GM19324 (cell line): ENCODE results near the gene CUL4A.
"Not testable (repeated sequence)": the region's sequence is repeated elsewhere in the genome, so short reads cannot be mapped to it uniquely, and the experiment has no call there.

Experiments
- ATAC-seq: cut with Tn5 transposase; IDR thresholded peaks from one replicate; pipeline ENCODE4 v1.9.1; 2021; ENCODE audit warnings: mild to moderate bottlenecking, moderate library complexity; ENCODE audit not compliant: unreplicated experiment, low FRiP score

CUL4A gene

DNA sequence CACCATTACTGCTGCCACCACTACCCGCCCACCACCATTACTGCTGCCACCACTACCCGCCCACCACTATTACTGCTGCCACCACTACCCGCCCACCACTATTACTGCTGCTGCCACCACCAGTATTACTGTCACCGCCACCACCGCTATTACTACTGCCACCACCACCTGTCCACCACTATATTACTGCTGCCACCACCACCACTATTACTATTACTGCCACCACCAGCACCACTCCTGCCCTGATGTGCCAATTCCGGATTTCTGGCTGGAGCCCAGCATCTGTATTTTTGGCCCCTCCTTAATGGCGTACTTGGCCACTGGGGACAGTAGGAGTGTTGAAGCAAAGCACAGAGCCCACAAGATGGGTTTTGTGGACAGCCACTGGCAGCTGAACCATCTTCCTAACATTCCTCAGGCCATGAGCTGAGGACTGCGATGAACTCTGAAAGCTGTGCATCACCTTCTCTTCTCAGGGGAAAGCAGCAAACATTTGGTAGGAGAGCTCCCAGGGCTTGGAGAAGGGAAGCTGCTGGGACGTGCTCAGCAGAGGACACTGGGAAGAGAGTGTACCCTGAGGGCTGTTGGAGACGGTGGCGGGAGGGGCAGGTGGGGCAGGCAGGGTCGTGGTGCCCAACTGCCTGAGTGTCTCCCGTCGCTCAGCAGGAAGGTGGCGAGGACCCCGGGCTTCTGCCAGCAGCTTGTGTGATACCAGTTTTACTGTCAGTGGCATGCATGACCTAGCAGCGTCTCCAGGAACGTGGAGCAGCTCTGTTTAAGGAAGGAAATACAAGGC is 23.0 kb downstream of the CUL4A start:
- ATAC-seq = no peak

GRCh38 chr13:113233101-113233500 is 23.7 kb downstream of the CUL4A start:
- ATAC-seq = no peak

DNA sequence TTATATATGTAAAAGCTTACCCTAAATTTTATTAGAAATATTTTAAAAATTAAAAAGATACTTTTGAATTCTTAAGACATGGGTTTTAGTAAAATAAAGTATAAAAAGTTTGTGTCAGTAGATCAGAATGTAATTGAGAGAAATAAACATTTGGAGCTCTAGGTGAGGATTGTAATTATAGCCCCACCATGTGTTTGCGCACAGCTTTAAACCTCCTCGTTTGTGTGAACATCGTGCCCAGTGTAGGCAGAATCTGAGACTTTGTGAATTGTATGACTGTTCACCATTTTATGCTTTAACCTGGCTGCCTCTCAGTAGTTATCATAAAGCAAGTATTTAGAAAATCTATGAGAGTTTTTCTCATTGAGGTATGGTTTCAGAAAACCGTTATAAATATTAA is 29.1 kb downstream of the CUL4A start:
- no peak for ATAC-seq

DNA sequence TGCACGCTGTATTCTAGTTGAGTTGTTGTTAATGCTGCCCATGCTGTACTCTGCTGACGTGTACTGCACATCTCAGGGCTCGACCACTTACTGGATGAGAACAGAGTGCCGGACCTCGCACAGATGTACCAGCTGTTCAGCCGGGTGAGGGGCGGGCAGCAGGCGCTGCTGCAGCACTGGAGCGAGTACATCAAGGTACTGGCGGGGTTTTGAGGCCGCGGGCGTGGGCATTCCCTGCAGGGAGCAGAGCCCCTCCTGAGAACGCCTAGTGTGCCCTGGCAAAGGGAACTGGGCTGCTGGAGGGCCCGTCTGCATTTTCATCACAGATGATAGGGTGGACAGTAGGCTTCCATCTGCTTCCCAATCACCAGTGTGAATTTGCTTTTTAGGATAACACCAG is 29.9 kb downstream of the CUL4A start:
- ATAC-seq = no peak

- ATAC-seq = no peak
Observed at GRCh38 chr13:113239986-113240385, 30.6 kb downstream of the CUL4A start.

GRCh38 chr13:113241623-113242022 is 32.2 kb downstream of the CUL4A start:
- ATAC-seq = not testable (repeated sequence)

GRCh38 chr13:113243847-113244246 is 34.4 kb downstream of the CUL4A start:
- ATAC-seq = no peak

DNA sequence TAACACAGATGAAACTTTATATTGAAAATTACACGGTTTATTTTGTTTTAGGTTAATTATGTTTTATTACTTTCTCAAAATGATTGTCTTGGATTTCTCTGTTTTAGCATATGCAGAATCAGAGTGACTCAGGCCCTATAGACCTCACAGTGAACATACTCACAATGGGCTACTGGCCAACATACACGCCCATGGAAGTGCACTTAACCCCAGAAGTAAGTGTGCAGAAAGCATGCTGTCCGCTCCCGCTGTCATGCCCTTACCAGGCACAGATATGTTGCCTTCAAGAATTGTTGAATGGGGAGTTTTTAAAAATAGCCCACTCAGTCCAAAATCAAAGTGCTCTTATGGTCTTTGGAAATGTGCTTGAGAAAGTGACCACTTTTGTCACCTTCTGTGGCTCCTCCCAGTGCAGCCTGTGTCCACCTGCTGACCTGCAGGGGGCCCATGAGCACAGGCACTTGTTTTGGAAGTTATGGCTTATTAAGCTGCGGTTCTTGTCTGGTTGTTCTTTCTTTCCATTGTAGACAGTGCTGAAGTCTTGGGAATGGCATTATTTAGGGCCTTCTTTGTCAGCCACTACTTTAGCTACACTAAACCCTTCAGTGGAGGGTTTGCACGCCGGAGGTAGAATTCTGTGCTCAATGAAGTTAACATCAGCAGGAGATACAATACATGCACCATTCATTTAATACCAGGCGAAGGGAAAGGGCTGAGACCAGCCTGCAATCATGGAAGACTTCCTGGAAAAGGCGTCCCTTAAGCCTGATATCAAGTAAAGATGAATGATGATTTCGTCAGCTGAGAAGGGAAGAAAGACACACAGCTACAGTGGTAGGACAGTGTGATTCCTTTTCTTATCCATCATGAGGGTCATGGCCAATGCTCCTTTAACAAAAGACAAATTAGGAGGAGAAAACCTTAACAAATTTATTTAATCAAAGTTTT is 36.7 kb downstream of the CUL4A start:
- ATAC-seq = no peak

- ATAC-seq = no peak
Observed at GRCh38 chr13:113252516-113253095, 43.2 kb downstream of the CUL4A start.

DNA sequence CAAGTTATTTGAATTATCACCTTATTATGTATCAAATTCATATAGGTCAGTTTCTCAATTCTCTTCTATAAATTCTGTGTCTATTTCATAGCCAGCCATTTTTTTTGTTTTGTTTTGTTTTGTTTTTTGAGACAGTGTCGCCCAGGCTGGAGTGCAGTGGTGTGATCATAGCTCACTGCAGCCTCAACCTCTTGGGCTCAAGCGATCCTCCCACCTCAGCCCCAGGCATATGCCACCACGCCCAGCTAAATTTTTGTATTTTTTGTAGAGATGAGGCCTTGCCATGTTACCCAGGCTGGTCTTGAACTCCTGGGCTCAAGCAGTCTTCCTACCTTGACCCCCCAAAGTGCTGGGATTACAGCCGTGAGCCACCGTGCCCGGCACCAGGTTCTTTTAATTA is 48.5 kb downstream of the CUL4A start:
- ATAC-seq = not testable (repeated sequence)

DNA sequence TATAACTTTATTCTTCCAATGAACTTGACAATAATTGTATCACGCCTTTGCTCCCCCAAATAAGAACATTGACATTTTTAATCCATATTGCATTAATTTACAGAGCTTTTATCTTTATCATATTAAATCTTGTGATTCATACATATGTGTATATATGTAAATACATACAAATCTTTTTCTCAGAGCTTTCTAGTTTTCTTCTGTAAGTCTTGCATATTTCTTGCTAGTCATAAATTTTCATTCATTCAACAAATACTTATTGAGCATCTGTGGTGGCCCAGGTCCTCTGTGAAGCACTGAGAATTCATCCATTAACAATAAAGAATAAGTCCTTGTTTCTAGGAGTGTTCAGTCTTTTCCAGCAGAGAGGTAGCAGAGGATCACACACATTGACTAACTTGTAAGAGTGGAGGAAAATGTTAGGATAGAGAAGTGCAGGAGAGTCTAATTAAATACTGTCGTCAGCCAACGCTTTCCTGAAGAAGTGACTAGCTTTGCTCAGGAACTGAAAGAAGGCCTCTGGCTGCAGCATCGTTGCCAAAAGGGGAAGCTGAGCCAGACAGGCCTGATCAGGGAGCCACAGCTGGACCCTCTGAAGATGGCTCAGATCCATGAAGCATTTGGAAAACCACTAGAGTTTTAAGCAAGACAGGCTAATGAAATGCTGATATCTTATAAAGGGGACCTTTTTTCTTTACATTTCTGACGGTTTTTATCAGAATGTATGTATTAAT is 49.1 kb downstream of the CUL4A start:
- ATAC-seq = no peak

DNA sequence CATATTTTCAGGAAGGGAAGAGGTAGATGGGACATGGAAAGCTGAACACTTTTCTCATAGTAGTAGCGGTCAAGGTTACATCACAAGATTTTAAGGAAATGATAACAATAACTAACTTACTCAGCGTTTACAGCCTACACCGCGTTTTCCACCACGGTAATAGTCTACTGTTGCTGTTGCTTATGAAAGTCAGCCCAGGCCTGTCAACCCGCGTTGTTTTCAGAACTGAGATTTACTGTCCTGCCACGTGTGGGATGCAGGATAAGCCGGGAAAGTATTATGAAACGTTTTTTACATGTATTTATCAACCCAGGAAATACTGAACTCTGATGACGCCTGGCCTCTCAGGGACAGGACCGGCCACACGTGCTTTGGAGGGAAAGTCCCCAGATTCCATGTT is 51.6 kb downstream of the CUL4A start:
- no peak for ATAC-seq

DNA sequence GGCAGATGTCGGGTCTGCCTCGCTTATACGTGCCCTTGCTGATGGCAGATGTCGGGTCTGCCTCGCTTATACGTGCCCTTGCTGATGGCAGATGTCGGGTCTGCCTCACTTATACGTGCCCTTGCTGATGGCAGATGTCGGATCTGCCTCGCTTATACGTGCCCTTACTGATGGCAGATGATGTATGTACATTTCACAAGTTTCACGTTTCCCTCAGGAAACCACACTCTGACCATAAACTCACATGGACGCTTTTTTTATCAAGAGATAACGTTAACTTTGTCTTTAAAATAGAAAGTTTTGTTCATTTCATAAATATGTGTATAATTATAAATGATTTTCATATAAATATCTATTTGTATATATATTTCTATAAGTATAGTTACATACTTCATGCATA is 53.6 kb downstream of the CUL4A start:
- not testable (repeated sequence) for ATAC-seq

- ATAC-seq = no peak
Observed at GRCh38 chr13:113267642-113268405, 58.4 kb downstream of the CUL4A start.

- no peak for ATAC-seq
Observed at GRCh38 chr13:113272031-113272430, 62.6 kb downstream of the CUL4A start.

GRCh38 chr13:113272701-113273181 is 63.3 kb downstream of the CUL4A start:
- no peak for ATAC-seq

GRCh38 chr13:113273321-113273720 is 63.9 kb downstream of the CUL4A start:
- ATAC-seq = no peak

GRCh38 chr13:113273851-113274590 is 64.6 kb downstream of the CUL4A start:
- no peak for ATAC-seq

- ATAC-seq = no peak
Observed at GRCh38 chr13:113274721-113275120, 65.3 kb downstream of the CUL4A start.
